ENCODE results near the gene TFDP2. TPM values are rescaled to one million over a fixed set of nuclear protein-coding genes. Genes with fewer than 3 reads are reported as not detected.

TFDP2 gene
- total RNA-seq, 1 experiment from 2014 or later = 76.0 TPM

GRCh38 chr3:141894524-141895176 lies 254.7 kb downstream of the TFDP2 start:
- no peaks in the 10 kb centered on the region for H4K20me1 ChIP-seq (ENCODE audit: control insufficient read depth, insufficient read depth, insufficient read length)
- no peak overlapping the region for H4K91ac ChIP-seq (ENCODE audit: insufficient read length, low read depth, low read length)
- H2AK5ac ChIP-seq (ENCODE audit: insufficient read length, low read length) = no peak overlapping the region
- H3K4me1 ChIP-seq (ENCODE audit: insufficient read depth, low read length) = no peaks in the 10 kb centered on the region
- no peak overlapping the region for H3K9ac ChIP-seq (ENCODE audit: extremely low read depth, insufficient read length, low read length)
- H3K36me3 Mint-ChIP-seq (ENCODE audit: insufficient read depth in 1 of 3, low read depth in 3 of 3) = peaks cover 44 to 57% (median 51%) of the 10 kb centered on the region in 3 experiments
- H3K4me3 Mint-ChIP-seq = no peak overlapping the region
- H3K9me3 ChIP-seq (ENCODE audit: control insufficient read depth, low read depth, low read length) = no peaks in the 10 kb centered on the region
- no peak overlapping the region for H4K8ac ChIP-seq (replicated peaks; ENCODE audit: insufficient read length, low read depth, low read length)
- no peak overlapping the region for H2BK12ac ChIP-seq (ENCODE audit: insufficient read length, low read depth, low read length)
- H2BK120ac ChIP-seq (ENCODE audit: low read depth, low read length, poor library complexity, severe bottlenecking) = no peak overlapping the region
- H2BK5ac ChIP-seq (ENCODE audit: insufficient read length, low read length) = no peak overlapping the region
- H3K27ac ChIP-seq (ENCODE audit: insufficient read length, low read depth, low read length) = no peak overlapping the region
- H3K27me3 ChIP-seq (ENCODE audit: insufficient read depth, low read length) = no peaks in the 10 kb centered on the region
- peaks cover 0 to 2% of the 10 kb centered on the region in 2 experiments; a peak in 1 of 4 replicates for H3K4me1 Mint-ChIP-seq
- H3K9me3 Mint-ChIP-seq = peaks cover 26 to 30% of the 10 kb centered on the region in 2 experiments
- WGBS (ENCODE audit: extremely low coverage, insufficient read length, low lambda C conversion rate) = no CpG with 5 or more reads among the region's 5 CpGs
- no peak overlapping the region for H3T11ph ChIP-seq (ENCODE audit: low read length)
- H3K23ac ChIP-seq (ENCODE audit: insufficient read length, low read depth, low read length) = no peak overlapping the region
- no peak overlapping the region for H3K56ac ChIP-seq (ENCODE audit: insufficient read length, low read depth, low read length)
- H3K79me2 ChIP-seq (ENCODE audit: insufficient read depth, low read length) = peaks cover 17% of the 10 kb centered on the region; the same call in 1 of the 2 replicates
- no peak overlapping the region for H2BK20ac ChIP-seq (ENCODE audit: low read depth, low read length, poor library complexity, severe bottlenecking)
- no peak overlapping the region for H2AFZ ChIP-seq (ENCODE audit: low read length)
- DNase-seq = no peak
- no peak overlapping the region for H2BK15ac ChIP-seq (ENCODE audit: low read depth, low read length)
- H3K18ac ChIP-seq (ENCODE audit: insufficient read length, low read depth, low read length) = no peak overlapping the region
- no peaks in the 10 kb centered on the region for H3K23me2 ChIP-seq (ENCODE audit: insufficient read length, low read depth, low read length, poor library complexity, severe bottlenecking)
- no peaks in the 10 kb centered on the region for H3K27me3 Mint-ChIP-seq (ENCODE audit: low read depth)
- TF ChIP-seq CTCF (conservative IDR thresholded peaks at IDR 0.05) = no peak
- H4K5ac ChIP-seq (ENCODE audit: insufficient read length, low read depth, low read length) = no peak overlapping the region
- H3K4ac ChIP-seq (ENCODE audit: low read depth, low read length) = no peak overlapping the region
- no peak overlapping the region for H3K14ac ChIP-seq (ENCODE audit: insufficient read depth, low read length)
- H3K79me1 ChIP-seq (ENCODE audit: insufficient read depth, low read depth, low read length, poor library complexity, severe bottlenecking) = peaks cover 5% of the 10 kb centered on the region
- no peak overlapping the region for H3K27ac Mint-ChIP-seq
- H3K4me2 ChIP-seq (ENCODE audit: insufficient read depth, insufficient read length, low read length) = no peak overlapping the region

Other genes with a start within 250 kb of the TFDP2 start
- gene GK5, start 76.0 kb upstream of the TFDP2 start, total RNA-seq (2021) = 10.7 and 13.2 TPM in 2 replicates